H1 (cell line): ENCODE measurements around the gene C2CD2L. TPM values are rescaled to one million over a fixed set of nuclear protein-coding genes. Genes with fewer than 3 reads are reported as not detected.

ENCODE experiments used
- CTCF ChIA-PET: fragments of 300-600 bp; sonication (Branson Sonifier 250); formaldehyde crosslinking; loops from one replicate; lab custom pipeline; 2021; ENCODE audit not compliant: partially characterized antibody; lab: Charles Lee
- POLR2A ChIA-PET: fragments of 300-600 bp; sonication (Branson Sonifier 250); formaldehyde crosslinking; loops from one replicate; lab custom pipeline; 2021; ENCODE audit warnings: inconsistent platforms; ENCODE audit not compliant: partially characterized antibody; lab: Charles Lee
- DNase-seq, 2 experiments: peaks; one replicate each; pipeline versions ENCODE4 v3.0.0 to v3.0.0-alpha.2; 2010 to 2022; ENCODE audit warnings: low spot score in 2 of 2, low read depth in 1 of 2, mixed read lengths in 1 of 2
- FAIRE-seq: peaks from 2 replicates; lab custom pipeline; 2011; peaks lifted over from hg19 to GRCh38; lab: Jason Lieb, UNC
- H2AFZ ChIP-seq: 2 replicates; pipeline ENCODE4 v1.8.1; 2012; ENCODE audit warnings: low read length, inconsistent platforms
- H2AK5ac ChIP-seq: 2 replicates; pipeline ENCODE4 v1.6.1; 2013; ENCODE audit warnings: low read depth, low read length
- H2BK120ac ChIP-seq: replicated peaks from 2 replicates; pipeline ENCODE3; 2013; ENCODE audit warnings: low read depth, low read length, inconsistent platforms
- H2BK12ac ChIP-seq: 2 replicates; pipeline ENCODE4 v1.6.1; 2013; ENCODE audit warnings: low read depth, low read length
- H2BK15ac ChIP-seq: 2 replicates; pipeline ENCODE4 v1.6.1; 2013; ENCODE audit warnings: low read length
- H2BK20ac ChIP-seq: 2 replicates; pipeline ENCODE4 v1.6.1; 2013; ENCODE audit warnings: low read length
- H2BK5ac ChIP-seq: 2 replicates; pipeline ENCODE4 v1.6.1; 2013; ENCODE audit warnings: low read depth, low read length
- H3K14ac ChIP-seq: 2 replicates; pipeline ENCODE4 v1.6.1; 2013; ENCODE audit warnings: inconsistent platforms; ENCODE audit not compliant: insufficient read length
- H3K18ac ChIP-seq: 2 replicates; pipeline ENCODE4 v1.6.1; 2013; ENCODE audit warnings: low read length; ENCODE audit errors: extremely low read depth
- H3K23ac ChIP-seq: 2 replicates; pipeline ENCODE4 v1.6.1; 2013; ENCODE audit warnings: inconsistent platforms; ENCODE audit not compliant: insufficient read length
- H3K23me2 ChIP-seq: 2 replicates; pipeline ENCODE4 v1.6.1; 2013; ENCODE audit warnings: low read depth, low read length
- H3K27ac ChIP-seq: 2 replicates; pipeline ENCODE4 v1.6.1; 2011; ENCODE audit warnings: low read depth, low read length, inconsistent platforms
- H3K27me3 ChIP-seq, 4 experiments: replicated peaks in 1 of 4; 1 replicate in 1 of 4; 2 replicates in 3 of 4; pipeline versions ENCODE4 v1.6.1 to v1.8.1; 2011 to 2013; ENCODE audit warnings: low read length in 3 of 4, mild to moderate bottlenecking in 3 of 4, inconsistent platforms in 2 of 4, mixed read lengths in 2 of 4, moderate library complexity in 1 of 4; ENCODE audit not compliant: control insufficient read depth in 3 of 4, insufficient read depth in 3 of 4; ENCODE audit errors: extremely low read depth in 1 of 4
- H3K36me3 ChIP-seq, 4 experiments: 2 replicates each; pipeline versions ENCODE4 v1.6.1 to v1.8.1; 2011 to 2013; ENCODE audit warnings: mild to moderate bottlenecking in 4 of 4, low read length in 3 of 4, moderate library complexity in 2 of 4, control low read depth in 1 of 4, inconsistent platforms in 1 of 4; ENCODE audit not compliant: insufficient read depth in 4 of 4, control insufficient read depth in 2 of 4
- H3K4ac ChIP-seq: replicated peaks from 2 replicates; pipeline ENCODE3; 2013; ENCODE audit warnings: low read length, low read depth, mixed read lengths, inconsistent platforms; ENCODE audit not compliant: insufficient read length
- H3K4me1 ChIP-seq, 4 experiments: replicated peaks in 1 of 4; 1 replicate in 1 of 4; 2 replicates in 3 of 4; pipeline versions ENCODE4 v1.6.1 to v1.8.1; 2011 to 2013; ENCODE audit warnings: low read length in 3 of 4, inconsistent platforms in 2 of 4, mixed read lengths in 1 of 4; ENCODE audit not compliant: insufficient read depth in 4 of 4, control insufficient read depth in 3 of 4
- H3K4me2 ChIP-seq, 2 experiments: 2 replicates each; pipeline versions ENCODE4 v1.6.1 to v1.8.1; 2011 to 2013; ENCODE audit warnings: low read depth in 2 of 2, low read length in 2 of 2, control low read depth in 1 of 2, inconsistent platforms in 1 of 2, mild to moderate bottlenecking in 1 of 2; ENCODE audit not compliant: insufficient read depth in 1 of 2
- H3K4me3 ChIP-seq, 4 experiments: fragments of 200-600, 300-600 bp in 1 of 4; sonication (generic), shearing (Covaris generic), sonication (Bioruptor Twin) in 1 of 4; 2 replicates each; pipeline versions ENCODE4 v1.5.1 to v1.8.1; 2011 to 2016; ENCODE audit warnings: low read length in 4 of 4, low read depth in 3 of 4, control low read depth in 2 of 4, inconsistent platforms in 2 of 4, mild to moderate bottlenecking in 2 of 4, mixed read lengths in 1 of 4, moderate library complexity in 1 of 4; ENCODE audit not compliant: insufficient read depth in 2 of 4; ENCODE audit errors: extremely low read depth in 1 of 4
- H3K56ac ChIP-seq: replicated peaks from 2 replicates; pipeline ENCODE3; 2013; ENCODE audit warnings: low read depth, mild to moderate bottlenecking, mixed read lengths, low read length, inconsistent platforms; ENCODE audit not compliant: insufficient read length
- H3K79me1 ChIP-seq: 2 replicates; pipeline ENCODE4 v1.6.1; 2013; ENCODE audit warnings: low read depth, low read length, control low read depth
- H3K79me2 ChIP-seq, 2 experiments: 2 replicates each; pipeline versions ENCODE4 v1.6.1 to v1.8.1; 2012 to 2013; ENCODE audit warnings: low read length in 2 of 2, mild to moderate bottlenecking in 2 of 2, inconsistent platforms in 1 of 2; ENCODE audit not compliant: insufficient read depth in 2 of 2, control insufficient read depth in 1 of 2
- H3K9ac ChIP-seq, 4 experiments: replicated peaks in 1 of 4; 1 replicate in 1 of 4; 2 replicates in 3 of 4; pipeline versions ENCODE4 v1.6.1 to v1.8.1; 2011 to 2013; ENCODE audit warnings: low read depth in 3 of 4, low read length in 3 of 4, control low read depth in 2 of 4, mild to moderate bottlenecking in 2 of 4, moderate library complexity in 2 of 4, inconsistent platforms in 1 of 4; ENCODE audit errors: extremely low read depth in 1 of 4
- H3K9me3 ChIP-seq, 2 experiments: 2 replicates each; pipeline versions ENCODE4 v1.6.1 to v1.8.1; 2012 to 2013; ENCODE audit warnings: mild to moderate bottlenecking in 2 of 2, moderate library complexity in 2 of 2, control low read depth in 1 of 2, inconsistent platforms in 1 of 2, low read depth in 1 of 2, low read length in 1 of 2, mixed read lengths in 1 of 2; ENCODE audit not compliant: insufficient read depth in 2 of 2
- H4K20me1 ChIP-seq, 2 experiments: replicated peaks in 1 of 2; 2 replicates each; pipeline versions ENCODE3 to v1.8.1; 2011 to 2013; ENCODE audit warnings: inconsistent platforms in 2 of 2, low read length in 2 of 2, mild to moderate bottlenecking in 1 of 2; ENCODE audit not compliant: insufficient read depth in 2 of 2, control insufficient read depth in 1 of 2
- H4K5ac ChIP-seq: 2 replicates; pipeline ENCODE4 v1.6.1; 2013; ENCODE audit warnings: low read length, low read depth, mixed read lengths, inconsistent platforms; ENCODE audit not compliant: insufficient read length
- H4K8ac ChIP-seq: 2 replicates; pipeline ENCODE4 v1.8.0; 2013; ENCODE audit warnings: mild to moderate bottlenecking, moderate library complexity, low read length, inconsistent platforms; ENCODE audit not compliant: insufficient read depth; ENCODE audit errors: extremely low read depth
- H4K91ac ChIP-seq: replicated peaks from 2 replicates; pipeline ENCODE3; 2013; ENCODE audit warnings: low read length, mixed read lengths, inconsistent platforms; ENCODE audit not compliant: insufficient read length
- BACH1 ChIP-seq: IDR thresholded peaks from 2 replicates; pipeline ENCODE4 v1.6.1; 2012; ENCODE audit warnings: low read length, improper control_type of control experiment
- WGBS, 2 experiments: shearing (Covaris generic) in 1 of 2; methylation state at CpG; one replicate each; pipeline versions ENCODE4 v1.1.6 to v1.1.7; 2013 to 2015; ENCODE audit warnings: low lambda C conversion rate in 2 of 2, mixed read lengths in 2 of 2, inconsistent platforms in 1 of 2, low coverage in 1 of 2, missing lambda C conversion rate in 1 of 2; ENCODE audit not compliant: insufficient replicate concordance in 2 of 2, insufficient coverage in 1 of 2, insufficient read length in 1 of 2; ENCODE audit errors: extremely low coverage in 1 of 2, missing lambda C conversion rate in 1 of 2; 5-methylcytosine and 5-hydroxymethylcytosine counted together
- polyA plus RNA-seq, 7 experiments: library from polyadenylated mRNA; depleted of rRNA in 3 of 7; stranded (reverse) in 5 of 7; unstranded in 2 of 7; fragments of >200 nt in 5 of 7; fragments of 200-250 nt in 2 of 7; gene quantifications; 1 replicate in 5 of 7; 2 replicates in 1 of 7; 4 replicates in 1 of 7; pipeline versions ENCODE4 v1.2.1 to v1.2.3, GENCODE V29; 2011 to 2013; ENCODE audit warnings: missing spikeins in 2 of 7, mixed read lengths in 2 of 7
- total RNA-seq: library from RNA; stranded (reverse); fragmentation: NEBNext Ultra II Directional; extraction: Animal tissue kit (Norgen Biotek cat#: 25700); gene quantifications from 2 replicates; pipeline ENCODE4 v1.2.1, GENCODE V29; 2021

Gene C2CD2L
- total and polyA plus RNA-seq, 2 of the 8 experiments (the other 6 are each of a cell fraction or from before 2014, with no cell fraction given) = 2.5 to 4.0 TPM

DNA sequence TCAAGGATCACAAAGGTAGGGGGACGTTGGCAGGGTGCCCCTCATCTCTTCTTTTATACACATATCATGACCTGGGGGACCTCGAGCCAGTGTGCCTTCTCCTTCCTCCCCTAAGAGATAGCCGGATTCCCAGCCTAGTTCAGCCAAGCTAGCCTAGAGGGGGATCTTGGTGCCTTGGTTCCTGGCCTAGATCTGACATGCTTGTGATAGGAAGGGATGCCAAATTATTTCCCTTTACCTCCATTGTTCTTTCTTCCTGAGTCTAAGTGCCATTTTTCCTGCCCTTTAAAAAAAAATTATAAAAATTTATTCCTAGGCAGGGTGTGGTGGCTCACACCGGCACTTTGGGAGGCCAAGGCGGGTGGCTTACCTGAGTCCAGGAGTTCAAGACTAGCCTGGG, 7.2 kb downstream of the C2CD2L start:
- H4K91ac ChIP-seq = no peak overlapping the region
- H2BK15ac ChIP-seq = no peak overlapping the region
- no peaks in the 10 kb centered on the region for H3K23me2 ChIP-seq
- 93% methylated on average over 5 of the region's 5 CpGs; no CpG with 5 or more reads in 1 of the 2 experiments for WGBS, 2 experiments
- H4K8ac ChIP-seq = no peak overlapping the region
- no peaks in the 10 kb centered on the region; the same call in 1 of the 2 replicates for H3K79me1 ChIP-seq
- H2BK5ac ChIP-seq = no peak overlapping the region
- H3K27me3 ChIP-seq = no peaks in the 10 kb centered on the region
- H2AK5ac ChIP-seq = no peak overlapping the region
- H3K23ac ChIP-seq = no peak overlapping the region
- H3K18ac ChIP-seq = no peak overlapping the region
- H2AFZ ChIP-seq = no peak overlapping the region
- no peaks in the 10 kb centered on the region for H3K79me2 ChIP-seq
- no peak overlapping the region for H3K4me2 ChIP-seq
- no peak for DNase-seq
- H3K56ac ChIP-seq = no peak overlapping the region
- no peaks in the 10 kb centered on the region; a peak in 1 of 8 replicates for H3K36me3 ChIP-seq
- peaks cover 0 to 4% (median 0%) of the 10 kb centered on the region in 4 experiments; a peak in 1 of 7 replicates for H3K4me1 ChIP-seq
- ChIA-PET POLR2A (interaction anchor here (2.1 to 10.6 kb wide), 2 partner anchors 19 to 20 kb away, joined by 14 to 139 read pairs; a partner anchor contains a TSS), CTCF (interaction anchor here (0.7 to 1.2 kb wide), 3 partner anchors 15 to 135 kb away, joined by 3 read pairs; no protein-coding TSS in a partner anchor)
- H2BK12ac ChIP-seq = no peak overlapping the region
- no peak overlapping the region for H4K5ac ChIP-seq
- no peak overlapping the region for H3K9ac ChIP-seq
- H3K4me3 ChIP-seq = no peak overlapping the region
- no peaks in the 10 kb centered on the region for H3K9me3 ChIP-seq
- no peak overlapping the region for H2BK120ac ChIP-seq
- FAIRE-seq = no peak
- H3K27ac ChIP-seq = no peak overlapping the region
- no peak overlapping the region for H3K4ac ChIP-seq
- no peak overlapping the region for H3K14ac ChIP-seq
- H4K20me1 ChIP-seq = no peaks in the 10 kb centered on the region
- H2BK20ac ChIP-seq = no peak overlapping the region
- no peak for TF ChIP-seq BACH1
